IMR-90 (cell line): ENCODE results near the gene DIPK1A. TPM values are rescaled to one million over a fixed set of nuclear protein-coding genes. Genes with fewer than 3 reads are reported as not detected.
A peak's percentile ranks its signal among the peaks of the same experiment; 100 is the strongest.

ENCODE experiments used
- ATAC-seq: fragments of 200-7000 bp; cut with Tn5 transposase; 2 replicates; pipeline ENCODE4 v1.9.1; 2020; ENCODE audit warnings: low read depth, mild to moderate bottlenecking, moderate library complexity
- BruUV-seq: library from RNA; stranded (reverse); fragments of 400-500 nt; replicated peaks from 2 replicates; lab custom pipeline; 2021; lab: Mats Ljungman, UMichigan
- CTCF ChIA-PET: fragments of 300-600 bp; formaldehyde crosslinking; extraction: SDS; loops from one replicate; lab custom pipeline; 2021; ENCODE audit warnings: antibody characterized with exemption; lab: Yijun Ruan, JAX
- POLR2A ChIA-PET: fragments of 300-600 bp; sonication (Branson Sonifier 250); formaldehyde crosslinking; loops from one replicate; lab custom pipeline; 2022; ENCODE audit warnings: antibody characterized with exemption; ENCODE audit not compliant: unreplicated experiment; lab: Charles Lee
- DNase-seq: peaks from one replicate; pipeline ENCODE4 v3.0.0; 2013
- H2AFZ ChIP-seq: replicated peaks from 2 replicates; pipeline ENCODE3; 2013; ENCODE audit warnings: low read length, mild to moderate bottlenecking; ENCODE audit not compliant: poor library complexity
- H2AK5ac ChIP-seq: 2 replicates; pipeline ENCODE4 v1.6.1; 2013; ENCODE audit warnings: low read depth, low read length, inconsistent platforms
- H2AK9ac ChIP-seq: replicated peaks from 2 replicates; pipeline ENCODE3; 2013; ENCODE audit warnings: mild to moderate bottlenecking, low read depth, low read length, moderate library complexity; ENCODE audit not compliant: poor library complexity
- H2BK120ac ChIP-seq: 2 replicates; pipeline ENCODE4 v1.6.1; 2013; ENCODE audit warnings: low read depth, low read length, inconsistent platforms
- H2BK15ac ChIP-seq: 3 replicates; pipeline ENCODE4 v1.6.1; 2013; ENCODE audit warnings: low read depth, low read length, inconsistent platforms
- H2BK20ac ChIP-seq: 2 replicates; pipeline ENCODE4 v1.6.1; 2013; ENCODE audit warnings: low read depth, mild to moderate bottlenecking, inconsistent platforms, low read length, moderate library complexity
- H2BK5ac ChIP-seq: 2 replicates; pipeline ENCODE4 v1.6.1; 2013; ENCODE audit warnings: mild to moderate bottlenecking, low read depth, low read length, inconsistent platforms; ENCODE audit not compliant: poor library complexity, severe bottlenecking
- H3K14ac ChIP-seq: replicated peaks from 2 replicates; pipeline ENCODE4 v1.6.1; 2013; ENCODE audit warnings: low read depth, low read length, inconsistent platforms
- H3K18ac ChIP-seq: 2 replicates; pipeline ENCODE4 v1.6.1; 2013; ENCODE audit warnings: low read depth, low read length, control low read depth
- H3K23ac ChIP-seq: 2 replicates; pipeline ENCODE4 v1.6.1; 2013; ENCODE audit warnings: low read depth, low read length, inconsistent platforms
- H3K27ac ChIP-seq: 2 replicates; pipeline ENCODE4 v1.5.1; 2013; ENCODE audit warnings: mild to moderate bottlenecking, control low read depth, low read length; ENCODE audit not compliant: insufficient read depth
- H3K27me3 ChIP-seq: 2 replicates; pipeline ENCODE4 v1.6.1; 2013; ENCODE audit warnings: low read length; ENCODE audit not compliant: control insufficient read depth, insufficient read depth
- H3K36me3 ChIP-seq: 2 replicates; pipeline ENCODE4 v1.6.1; 2013; ENCODE audit warnings: low read length, mixed read lengths; ENCODE audit not compliant: control insufficient read depth, insufficient read depth
- H3K4ac ChIP-seq: 2 replicates; pipeline ENCODE4 v1.6.1; 2013; ENCODE audit warnings: low read depth, low read length, inconsistent platforms
- H3K4me1 ChIP-seq: 2 replicates; pipeline ENCODE4 v1.6.1; 2013; ENCODE audit warnings: low read length, mixed read lengths; ENCODE audit not compliant: control insufficient read depth, insufficient read depth
- H3K4me2 ChIP-seq: 2 replicates; pipeline ENCODE4 v1.6.1; 2013; ENCODE audit warnings: low read depth, mild to moderate bottlenecking, control low read depth, low read length, moderate library complexity
- H3K4me3 ChIP-seq: 2 replicates; pipeline ENCODE4 v1.5.1; 2013; ENCODE audit warnings: low read depth, mild to moderate bottlenecking, control low read depth, low read length, moderate library complexity; ENCODE audit not compliant: insufficient read depth
- H3K56ac ChIP-seq: 2 replicates; pipeline ENCODE4 v1.6.1; 2013; ENCODE audit warnings: low read length, inconsistent platforms; ENCODE audit not compliant: insufficient read depth; ENCODE audit errors: extremely low read depth
- H3K79me1 ChIP-seq, 2 experiments: 2 replicates each; pipeline ENCODE4 v1.6.1; 2013; ENCODE audit warnings: low read length in 2 of 2, inconsistent platforms in 1 of 2, low read depth in 1 of 2
- H3K9ac ChIP-seq: 2 replicates; pipeline ENCODE4 v1.6.1; 2013; ENCODE audit warnings: low read depth, low read length, control low read depth
- H3K9me1 ChIP-seq: 2 replicates; pipeline ENCODE4 v1.6.1; 2013; ENCODE audit warnings: low read length, inconsistent platforms; ENCODE audit not compliant: insufficient read depth
- H3K9me3 ChIP-seq: 2 replicates; pipeline ENCODE4 v1.6.1; 2013; ENCODE audit warnings: low read length; ENCODE audit not compliant: control insufficient read depth, insufficient read depth
- H4K20me1 ChIP-seq: 2 replicates; pipeline ENCODE4 v1.6.1; 2013; ENCODE audit warnings: low read length, inconsistent platforms; ENCODE audit not compliant: insufficient read depth
- H4K5ac ChIP-seq: 2 replicates; pipeline ENCODE4 v1.6.1; 2013; ENCODE audit warnings: mild to moderate bottlenecking, low read depth, low read length, control low read depth
- H4K8ac ChIP-seq, 2 experiments: 2 replicates each; pipeline ENCODE4 v1.6.1; 2013; ENCODE audit warnings: low read depth in 2 of 2, low read length in 2 of 2, control low read depth in 1 of 2, inconsistent platforms in 1 of 2
- H4K91ac ChIP-seq: 2 replicates; pipeline ENCODE4 v1.6.1; 2013; ENCODE audit warnings: low read depth, low read length, inconsistent platforms; ENCODE audit not compliant: insufficient read depth
- MAFK ChIP-seq: IDR thresholded peaks from 2 replicates; pipeline ENCODE4 v1.6.1; 2012; ENCODE audit warnings: low read depth, low read length, improper control_type of control experiment
- MAZ ChIP-seq: IDR thresholded peaks from 2 replicates; pipeline ENCODE4 v1.6.1; 2012; ENCODE audit warnings: low read depth, mild to moderate bottlenecking, low read length, improper control_type of control experiment, moderate library complexity, borderline replicate concordance
- RAD21 ChIP-seq: IDR thresholded peaks from 2 replicates; pipeline ENCODE4 v1.6.1; 2012; ENCODE audit warnings: low read length, improper control_type of control experiment
- RCOR1 ChIP-seq: IDR thresholded peaks from 2 replicates; pipeline ENCODE4 v1.6.1; 2012; ENCODE audit warnings: mild to moderate bottlenecking, low read length, improper control_type of control experiment; ENCODE audit not compliant: insufficient replicate concordance
- SMC3 ChIP-seq: fragments of 150-350 bp; IDR thresholded peaks from 2 replicates; pipeline ENCODE4 v1.6.1; 2016; ENCODE audit warnings: low read depth, mild to moderate bottlenecking, antibody characterized with exemption, low read length, moderate library complexity
- dilution Hi-C: fragments of 300-500 bp; cut with HindIII; formaldehyde crosslinking; loops from one replicate; pipeline ENCODE4 v1.14.3; 2018; ENCODE audit warnings: low sequenced_read_pairs; ENCODE audit not compliant: unreplicated experiment
- in situ Hi-C: fragments of 300-500 bp; cut with MboI; formaldehyde crosslinking; loops from 3 replicates; pipeline ENCODE4 v1.14.3; 2019; ENCODE audit warnings: low sequenced_read_pairs, inconsistent platforms, mixed read lengths
- intact Hi-C: fragments of 100-400 bp; cut with micrococcal nuclease; formaldehyde crosslinking; loops from 2 replicates; pipeline ENCODE4 v1.10.0; 2022
- polyA plus RNA-seq, 3 experiments: library from polyadenylated mRNA; depleted of rRNA; stranded (reverse); fragments of >200 nt; gene quantifications; 2 replicates each; pipeline ENCODE4 v1.2.3, GENCODE V29; 2012; ENCODE audit warnings: low replicate concordance in 1 of 3
- total RNA-seq: library from RNA; depleted of rRNA; stranded (reverse); fragments of >200 nt; gene quantifications from 2 replicates; pipeline ENCODE4 v1.2.3, GENCODE V29; 2012
- TF ChIP-seq, protein P1 (sequence below): fragments of 150-350 bp; IDR thresholded peaks from 2 replicates; pipeline ENCODE4 v1.6.1; 2016; ENCODE audit warnings: low read depth, mild to moderate bottlenecking, low read length, moderate library complexity, borderline replicate concordance

DIPK1A gene
- total and polyA plus RNA-seq, 2 of the 4 experiments (the other 2 are of a cell fraction): 4.7 to 5.7 TPM

DNA sequence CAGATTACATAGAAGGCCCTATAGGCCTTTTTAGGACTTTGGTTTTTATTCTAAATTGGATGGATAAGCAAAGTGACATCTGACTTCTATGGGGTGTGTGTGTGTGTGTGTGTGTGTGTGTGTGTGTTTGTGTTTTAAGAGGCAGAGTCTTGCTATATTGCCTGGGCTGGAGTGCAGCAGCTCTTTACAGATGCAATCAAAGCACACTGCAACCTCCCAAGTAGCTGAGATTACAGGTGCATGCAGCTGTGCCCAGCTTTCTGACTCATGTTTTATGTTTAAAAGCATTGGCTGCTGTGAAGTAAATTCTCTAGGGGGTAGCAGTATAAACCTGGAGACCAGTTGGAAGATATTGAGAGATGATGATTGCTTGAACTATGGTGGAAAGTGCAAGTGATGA lies 164.0 kb downstream of the DIPK1A start:
- Histone ChIP-seq H3K4ac (no peak overlapping the region; the same call in 1 of the 2 replicates), H3K9me1 (peaks cover 6% of the 10 kb centered on the region; the same call in 1 of the 2 replicates), H4K5ac (no peak overlapping the region), H3K27me3 (no peaks in the 10 kb centered on the region), H4K20me1 (no peaks in the 10 kb centered on the region), H3K23ac (no peak overlapping the region), H3K4me3 (no peak overlapping the region), H3K56ac (no peak overlapping the region), H3K4me2 (no peak overlapping the region), H2AK5ac (no peak overlapping the region), H2BK20ac (peak overlapping the region; percentile 68; the same call in 1 of the 2 replicates), H3K36me3 (no peaks in the 10 kb centered on the region), H2AFZ (peak overlapping the region; percentile 39), H2BK15ac (peak overlapping the region; percentile 58; the same call in 1 of the 3 replicates), H3K9me3 (peaks cover 6% of the 10 kb centered on the region; the same call in 1 of the 2 replicates), H4K8ac (peak overlapping the region in 1 of 2 experiments; percentile 22; a peak in 2 of 4 replicates), H3K79me1 (no peaks in the 10 kb centered on the region), H3K18ac (peak overlapping the region; percentile 21; the same call in 1 of the 2 replicates), H2AK9ac (no peak overlapping the region), H3K4me1 (peaks cover 9% of the 10 kb centered on the region; the same call in 1 of the 2 replicates), H4K91ac (no peak overlapping the region), H3K9ac (no peak overlapping the region), H3K27ac (no peak overlapping the region), H2BK120ac (peak overlapping the region; percentile 64; the same call in 1 of the 2 replicates), H2BK5ac (peak overlapping the region; percentile 77), H3K14ac (0 out of 2 replicates have a peak overlapping the region, but pooled peaks have one; percentile 16)
- no TSS peak for BruUV-seq
- dilution Hi-C loops (no loop called here), intact Hi-C loops (no loop called here), in situ Hi-C loops (no loop called here)
- POLR2A ChIA-PET: no interaction called here
- TF ChIP-seq RAD21 (no peak), MAZ (no peak), RCOR1 (peak; percentile 24), MAFK (no peak), SMC3 (no peak)
- TF ChIP-seq, protein P1, sequence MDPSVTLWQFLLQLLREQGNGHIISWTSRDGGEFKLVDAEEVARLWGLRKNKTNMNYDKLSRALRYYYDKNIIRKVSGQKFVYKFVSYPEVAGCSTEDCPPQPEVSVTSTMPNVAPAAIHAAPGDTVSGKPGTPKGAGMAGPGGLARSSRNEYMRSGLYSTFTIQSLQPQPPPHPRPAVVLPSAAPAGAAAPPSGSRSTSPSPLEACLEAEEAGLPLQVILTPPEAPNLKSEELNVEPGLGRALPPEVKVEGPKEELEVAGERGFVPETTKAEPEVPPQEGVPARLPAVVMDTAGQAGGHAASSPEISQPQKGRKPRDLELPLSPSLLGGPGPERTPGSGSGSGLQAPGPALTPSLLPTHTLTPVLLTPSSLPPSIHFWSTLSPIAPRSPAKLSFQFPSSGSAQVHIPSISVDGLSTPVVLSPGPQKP: no peak
- ATAC-seq (peak; percentile 18), DNase-seq (peak; percentile 74)
- CTCF ChIA-PET: interaction anchor here (1.1 kb wide), 1 partner anchor 12 kb away, joined by 3 read pairs; the partner anchor contains the start of gene EVI5
